Loucy (cell line): ENCODE data around the gene MRM1.

Experiments
- H2AFZ ChIP-seq: fragments of 200-600 bp; sonication (generic); 2 replicates; pipeline ENCODE4 v1.6.0; 2016; ENCODE audit warnings: antibody characterized with exemption, mild to moderate bottlenecking, low read length, moderate library complexity
- H3F3A ChIP-seq: fragments of 200-600 bp; 2 replicates; pipeline ENCODE4 v1.6.0; 2016; ENCODE audit warnings: antibody characterized with exemption, low read depth, mild to moderate bottlenecking
- H3K27me3 ChIP-seq: fragments of 200-600 bp; sonication (generic); 2 replicates; pipeline ENCODE4 v1.6.1; 2014; ENCODE audit warnings: low read length, mild to moderate bottlenecking; ENCODE audit not compliant: insufficient read depth, poor library complexity, severe bottlenecking
- H3K36me3 ChIP-seq: fragments of 200-600 bp; sonication (generic); 2 replicates; pipeline ENCODE4 v1.6.1; 2016; ENCODE audit warnings: low read length; ENCODE audit not compliant: insufficient read depth
- H3K4me1 ChIP-seq: fragments of 200-600 bp; sonication (generic); 2 replicates; pipeline ENCODE4 v1.5.1; 2014; ENCODE audit warnings: low read length, mild to moderate bottlenecking; ENCODE audit not compliant: insufficient read depth, poor library complexity, severe bottlenecking
- H3K4me2 ChIP-seq: fragments of 200-600 bp; sonication (generic); 2 replicates; pipeline ENCODE4 v1.6.0; 2014; ENCODE audit warnings: antibody characterized with exemption, low read length, low read depth, mild to moderate bottlenecking; ENCODE audit not compliant: poor library complexity, severe bottlenecking
- H3K4me3 ChIP-seq: fragments of 200-600 bp; sonication (generic); 2 replicates; pipeline ENCODE4 v1.5.1; 2014; ENCODE audit warnings: low read length, mild to moderate bottlenecking, mixed read lengths; ENCODE audit not compliant: poor library complexity, severe bottlenecking
- H3K79me2 ChIP-seq: fragments of 200-600 bp; sonication (generic); 2 replicates; pipeline ENCODE4 v1.6.1; 2014; ENCODE audit warnings: low read length; ENCODE audit not compliant: insufficient read depth
- H3K9ac ChIP-seq: fragments of 200-600 bp; sonication (generic); 2 replicates; pipeline ENCODE4 v1.6.0; 2014; ENCODE audit warnings: mild to moderate bottlenecking, low read depth, low read length, moderate library complexity; ENCODE audit not compliant: poor library complexity, severe bottlenecking
- H3K9me2 ChIP-seq: fragments of 200-600 bp; sonication (generic); replicated peaks from 2 replicates; pipeline ENCODE4 v1.6.1; 2016; ENCODE audit warnings: low read depth, low read length, mixed read lengths
- H3K9me3 ChIP-seq: fragments of 200-600 bp; sonication (generic); 2 replicates; pipeline ENCODE4 v1.6.1; 2014; ENCODE audit warnings: mild to moderate bottlenecking, antibody characterized with exemption, low read length, low read depth; ENCODE audit not compliant: insufficient read depth
- H4K20me1 ChIP-seq: fragments of 200-600 bp; sonication (generic); 2 replicates; pipeline ENCODE4 v1.6.0; 2014; ENCODE audit warnings: antibody characterized with exemption, low read length, mild to moderate bottlenecking; ENCODE audit not compliant: insufficient read depth, poor library complexity, severe bottlenecking
- CTCF ChIP-seq: fragments of 200-600 bp; sonication (generic); conservative IDR thresholded peaks from 2 replicates; pipeline ENCODE4 v1.5.1; 2014; ENCODE audit warnings: mild to moderate bottlenecking, antibody characterized with exemption, low read length
- EZH2phosphoT487 ChIP-seq: fragments of 200-600 bp; IDR thresholded peaks from 2 replicates; pipeline ENCODE4 v1.6.1; 2018; ENCODE audit warnings: antibody characterized with exemption, mild to moderate bottlenecking, moderate library complexity, borderline replicate concordance

Gene MRM1

DNA sequence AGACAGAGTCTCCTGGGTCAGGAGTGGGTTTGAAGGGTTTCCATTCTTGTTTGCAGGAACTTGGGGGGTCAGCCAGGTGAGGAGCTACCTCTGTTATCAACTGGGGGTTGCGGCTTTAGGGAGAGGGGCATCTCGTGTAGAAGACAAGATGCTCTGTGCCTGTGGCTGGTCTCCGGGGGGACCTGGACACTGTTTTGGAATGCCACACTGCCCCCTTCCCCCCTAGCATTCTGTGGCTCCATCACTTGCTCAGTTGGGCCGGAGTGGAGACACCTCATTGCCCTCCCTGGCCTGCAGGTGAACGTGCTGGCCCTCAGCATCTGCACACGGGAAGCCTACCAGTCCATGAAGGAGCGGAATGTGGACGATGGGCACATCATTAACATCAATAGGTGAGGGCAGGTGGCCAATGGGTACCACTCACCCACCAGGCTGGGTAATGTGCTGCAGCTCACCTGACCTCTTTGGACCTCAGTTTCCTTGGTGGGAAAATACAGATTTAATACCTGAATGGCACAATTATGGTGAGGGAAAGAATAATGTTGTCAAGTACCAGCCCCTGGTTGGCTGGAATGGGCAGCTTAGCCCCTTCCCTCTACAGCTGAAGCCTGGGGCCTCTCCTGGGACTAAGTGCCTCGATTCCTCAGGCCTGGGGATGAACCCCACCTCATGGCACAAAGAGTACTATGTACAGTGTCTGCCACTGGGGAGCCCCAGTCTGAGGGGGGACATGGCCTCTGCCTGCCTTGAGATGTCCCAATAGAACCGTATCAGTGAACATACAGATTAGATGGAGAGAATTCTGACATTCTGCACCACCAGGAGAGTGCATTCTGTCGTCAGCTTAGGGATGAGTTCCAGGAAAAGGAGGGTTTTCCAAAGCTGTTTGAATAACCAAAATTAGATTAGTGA, 3.3 kb upstream of the MRM1 start:
- Histone ChIP-seq H3K4me1 (peaks cover 16% of the 10 kb centered on the region), H3F3A (no peaks in the 10 kb centered on the region), H2AFZ (no peak overlapping the region), H3K79me2 (peaks cover 13% of the 10 kb centered on the region), H3K4me3 (no peak overlapping the region), H4K20me1 (peaks cover 6% of the 10 kb centered on the region), H3K9me2 (no peaks in the 10 kb centered on the region), H3K36me3 (no peaks in the 10 kb centered on the region), H3K27me3 (no peaks in the 10 kb centered on the region), H3K9me3 (no peaks in the 10 kb centered on the region), H3K4me2 (no peak overlapping the region), H3K9ac (no peak overlapping the region)
- TF ChIP-seq CTCF, result no peak
- TF ChIP-seq EZH2phosphoT487, result no peak

- Histone ChIP-seq H3K4me2 (no peak overlapping the region), H2AFZ (no peak overlapping the region), H3K79me2 (peaks cover 18% of the 10 kb centered on the region), H3F3A (no peaks in the 10 kb centered on the region), H3K27me3 (no peaks in the 10 kb centered on the region), H3K4me3 (no peak overlapping the region), H3K4me1 (peaks cover 15% of the 10 kb centered on the region), H3K9me3 (no peaks in the 10 kb centered on the region), H4K20me1 (peaks cover 10% of the 10 kb centered on the region), H3K9ac (no peak overlapping the region), H3K36me3 (no peaks in the 10 kb centered on the region), H3K9me2 (no peaks in the 10 kb centered on the region)
- no peak for TF ChIP-seq EZH2phosphoT487
- TF ChIP-seq CTCF, result no peak
Observed at GRCh38 chr17:36598951-36599401, 2.4 kb upstream of the MRM1 start.

DNA sequence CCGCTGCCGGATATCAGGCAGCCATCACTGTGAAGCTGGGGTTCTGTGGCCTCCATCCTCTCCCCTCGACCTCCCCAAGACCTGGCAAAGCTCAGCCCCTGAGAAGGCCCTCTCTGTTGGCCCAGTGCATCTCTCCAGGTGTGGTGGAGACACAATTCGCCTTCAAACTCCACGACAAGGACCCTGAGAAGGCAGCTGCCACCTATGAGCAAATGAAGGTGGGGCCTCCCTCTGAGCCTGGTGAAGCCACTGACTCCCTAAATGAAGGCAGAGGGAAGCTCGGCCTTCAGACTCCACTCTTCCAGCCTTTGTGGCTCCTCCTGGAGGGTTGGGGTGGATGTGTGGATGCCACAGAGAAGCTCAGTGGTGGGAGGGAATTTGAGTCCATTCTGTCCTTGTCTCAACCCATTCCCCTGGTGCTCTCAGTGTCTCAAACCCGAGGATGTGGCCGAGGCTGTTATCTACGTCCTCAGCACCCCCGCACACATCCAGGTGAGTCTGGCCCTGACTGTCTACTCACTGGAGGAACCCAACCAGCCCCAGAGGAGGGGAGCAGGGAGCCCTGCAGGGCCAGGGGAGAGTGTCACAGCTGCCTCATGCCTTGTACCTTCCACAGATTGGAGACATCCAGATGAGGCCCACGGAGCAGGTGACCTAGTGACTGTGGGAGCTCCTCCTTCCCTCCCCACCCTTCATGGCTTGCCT, 1.7 kb upstream of the MRM1 start:
- Histone ChIP-seq H3K4me2 (no peak overlapping the region), H2AFZ (no peak overlapping the region), H3K9ac (no peak overlapping the region), H3F3A (no peaks in the 10 kb centered on the region), H3K79me2 (peaks cover 23% of the 10 kb centered on the region), H3K36me3 (no peaks in the 10 kb centered on the region), H3K27me3 (no peaks in the 10 kb centered on the region), H3K9me2 (no peaks in the 10 kb centered on the region), H3K4me3 (no peak overlapping the region), H3K4me1 (peaks cover 15% of the 10 kb centered on the region), H4K20me1 (peaks cover 10% of the 10 kb centered on the region), H3K9me3 (no peaks in the 10 kb centered on the region)
- TF ChIP-seq EZH2phosphoT487, result no peak
